Neural cell (in vitro differentiated cells): Measurements from ENCODE around the gene ARID3A. TPM values are rescaled to one million over a fixed set of nuclear protein-coding genes. Genes with fewer than 3 reads are reported as not detected.

Source experiments
- H2AFZ ChIP-seq: fragments of 200-600, 300-800 bp; sonication (generic), shearing (Covaris generic); 2 replicates; pipeline ENCODE4 v1.6.0; 2014; ENCODE audit warnings: low read depth, mild to moderate bottlenecking, antibody characterized with exemption, low read length, moderate library complexity
- H3F3A ChIP-seq: fragments of 200-600 bp; shearing (Covaris generic); 2 replicates; pipeline ENCODE4 v1.6.1; 2016; ENCODE audit warnings: mild to moderate bottlenecking, moderate library complexity, mixed read lengths, antibody characterized with exemption, low read length; ENCODE audit not compliant: insufficient read depth, poor library complexity, severe bottlenecking
- H3K27ac ChIP-seq: fragments of 200-600, 300-800 bp; sonication (generic), shearing (Covaris generic); 2 replicates; pipeline ENCODE4 v1.5.1; 2014; ENCODE audit warnings: mild to moderate bottlenecking, low read length, moderate library complexity
- H3K27me3 ChIP-seq: fragments of 300-800, 200-600 bp; sonication (generic), shearing (Covaris generic); 2 replicates; pipeline ENCODE4 v1.6.0; 2014; ENCODE audit warnings: mild to moderate bottlenecking, low read depth, low read length, moderate library complexity; ENCODE audit not compliant: insufficient read depth
- H3K36me3 ChIP-seq: fragments of 300-800, 200-600 bp; sonication (generic), shearing (Covaris generic); 2 replicates; pipeline ENCODE4 v1.5.1; 2014; ENCODE audit warnings: mild to moderate bottlenecking, antibody characterized with exemption, low read length, moderate library complexity; ENCODE audit not compliant: insufficient read depth
- H3K4me2 ChIP-seq: fragments of 300-800, 200-600 bp; sonication (generic), shearing (Covaris generic); 2 replicates; pipeline ENCODE4 v1.6.0; 2014; ENCODE audit warnings: mild to moderate bottlenecking, low read length
- H3K4me3 ChIP-seq: fragments of 300-800, 200-600 bp; sonication (generic), shearing (Covaris generic); 2 replicates; pipeline ENCODE4 v1.5.1; 2014; ENCODE audit warnings: mild to moderate bottlenecking, low read length, moderate library complexity
- H3K79me2 ChIP-seq: fragments of 200-600 bp; shearing (Covaris generic); replicated peaks from 2 replicates; pipeline ENCODE4 v1.6.0; 2014; ENCODE audit warnings: mild to moderate bottlenecking, low read length, moderate library complexity; ENCODE audit not compliant: insufficient read depth
- H3K9ac ChIP-seq: fragments of 300-800, 200-600 bp; sonication (generic), shearing (Covaris generic); 2 replicates; pipeline ENCODE4 v1.6.1; 2016; ENCODE audit warnings: mild to moderate bottlenecking, low read length, mixed read lengths
- H3K9me2 ChIP-seq: fragments of 200-600 bp; shearing (Covaris generic); 2 replicates; pipeline ENCODE4 v1.6.1; 2016; ENCODE audit warnings: mild to moderate bottlenecking, low read length, mixed read lengths; ENCODE audit not compliant: insufficient read depth
- H3K9me3 ChIP-seq: fragments of 200-600, 300-800 bp; sonication (generic), shearing (Covaris generic); 2 replicates; pipeline ENCODE4 v1.6.1; 2016; ENCODE audit warnings: mild to moderate bottlenecking, mixed run types, low read length, moderate library complexity, mixed read lengths
- H4K20me1 ChIP-seq: fragments of 200-600 bp; shearing (Covaris generic); 2 replicates; pipeline ENCODE4 v1.6.1; 2016; ENCODE audit warnings: mild to moderate bottlenecking, mixed run types; ENCODE audit not compliant: insufficient read depth
- CTCF ChIP-seq: fragments of 450-650 bp; IDR thresholded peaks from 2 replicates; pipeline ENCODE4 v1.5.1; 2014; ENCODE audit warnings: antibody characterized with exemption, mild to moderate bottlenecking, moderate library complexity; ENCODE audit not compliant: poor library complexity, severe bottlenecking
- EP300 ChIP-seq: fragments of 450-650 bp; conservative IDR thresholded peaks from 2 replicates; pipeline ENCODE4 v1.6.1; 2014; ENCODE audit warnings: antibody characterized with exemption, mild to moderate bottlenecking, moderate library complexity; ENCODE audit not compliant: poor library complexity, severe bottlenecking
- EZH2 ChIP-seq: fragments of 200-600, 300-800 bp; shearing (Covaris generic), sonication (generic); IDR thresholded peaks from 2 replicates; pipeline ENCODE4 v1.6.1; 2014; ENCODE audit warnings: antibody characterized with exemption, low read length, borderline replicate concordance, mild to moderate bottlenecking; ENCODE audit not compliant: insufficient read depth, poor library complexity, severe bottlenecking
- MXI1 ChIP-seq: fragments of 450-650 bp; conservative IDR thresholded peaks from 2 replicates; pipeline ENCODE4 v1.6.1; 2014; ENCODE audit warnings: antibody characterized with exemption, mild to moderate bottlenecking; ENCODE audit not compliant: poor library complexity, severe bottlenecking
- POLR2AphosphoS5 ChIP-seq: IDR thresholded peaks from 2 replicates; pipeline ENCODE4 v1.6.1; 2012
- RAD21 ChIP-seq: fragments of 450-650 bp; conservative IDR thresholded peaks from 2 replicates; pipeline ENCODE4 v1.6.1; 2014; ENCODE audit warnings: antibody characterized with exemption, mild to moderate bottlenecking, moderate library complexity
- REST ChIP-seq: IDR thresholded peaks from 2 replicates; pipeline ENCODE4 v1.6.1; 2012; ENCODE audit warnings: borderline replicate concordance
- SMC3 ChIP-seq: fragments of 450-650 bp; conservative IDR thresholded peaks from 2 replicates; pipeline ENCODE4 v1.6.1; 2014; ENCODE audit warnings: antibody characterized with exemption, mild to moderate bottlenecking, moderate library complexity; ENCODE audit not compliant: poor library complexity
- TAF1 ChIP-seq: IDR thresholded peaks from 2 replicates; pipeline ENCODE4 v1.6.1; 2012; ENCODE audit warnings: low read depth
- polyA plus RNA-seq: library from polyadenylated mRNA; depleted of rRNA; stranded (reverse); fragments of >200 nt; gene quantifications from 2 replicates; pipeline ENCODE4 v1.2.3, GENCODE V29; 2014

The ARID3A gene
- polyA plus RNA-seq, 1 donor from 2014 or later: 11.4 TPM

GRCh38 chr19:925087-925525 is 729 bp upstream of the ARID3A start:
- TF ChIP-seq MXI1: peak; percentile 45
- TF ChIP-seq EP300: no peak
- H2AFZ ChIP-seq: peak overlapping the region; percentile 21
- H3F3A ChIP-seq: no peaks in the 10 kb centered on the region
- no peak overlapping the region for H3K4me2 ChIP-seq
- H4K20me1 ChIP-seq: no peaks in the 10 kb centered on the region
- H3K9me3 ChIP-seq: no peaks in the 10 kb centered on the region
- peaks cover 11% of the 10 kb centered on the region for H3K79me2 ChIP-seq
- H3K4me3 ChIP-seq: peak overlapping the region; percentile 84
- peak overlapping the region; percentile 82 for H3K27ac ChIP-seq
- H3K9ac ChIP-seq: peak overlapping the region; percentile 85
- H3K36me3 ChIP-seq: no peaks in the 10 kb centered on the region
- H3K27me3 ChIP-seq: peaks cover 13% of the 10 kb centered on the region
- H3K9me2 ChIP-seq: no peaks in the 10 kb centered on the region

DNA sequence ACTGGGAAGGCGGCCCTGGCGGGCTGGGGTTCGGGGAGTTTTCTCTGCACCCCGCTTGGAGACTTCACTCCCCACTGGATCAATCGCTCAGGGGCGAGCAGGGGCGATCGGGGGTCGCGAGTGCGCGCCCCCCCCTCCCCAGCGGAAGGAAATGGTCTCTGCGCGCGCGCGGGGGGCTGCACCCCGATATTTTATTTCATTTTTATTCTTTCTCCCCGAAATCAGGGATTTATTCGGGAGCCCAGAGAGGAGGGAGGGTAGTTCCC is 421 bp downstream of the ARID3A start:
- no peak overlapping the region for H2AFZ ChIP-seq
- H3K9me2 ChIP-seq: no peaks in the 10 kb centered on the region
- H3K4me3 ChIP-seq: peak overlapping the region; percentile 84
- H3K79me2 ChIP-seq: peaks cover 11% of the 10 kb centered on the region
- peaks cover 2% of the 10 kb centered on the region for H3K27me3 ChIP-seq
- H3F3A ChIP-seq: no peaks in the 10 kb centered on the region
- no peaks in the 10 kb centered on the region for H4K20me1 ChIP-seq
- peak overlapping the region; percentile 60 for H3K27ac ChIP-seq
- H3K9ac ChIP-seq: peak overlapping the region; percentile 85
- H3K9me3 ChIP-seq: no peaks in the 10 kb centered on the region
- no peak overlapping the region for H3K4me2 ChIP-seq
- H3K36me3 ChIP-seq: no peaks in the 10 kb centered on the region
- TF ChIP-seq MXI1: no peak
- no peak for TF ChIP-seq SMC3
- no peak for TF ChIP-seq RAD21
- no peak for TF ChIP-seq EP300
- no peak for TF ChIP-seq POLR2AphosphoS5
- no peak for TF ChIP-seq TAF1
- TF ChIP-seq REST: no peak
- TF ChIP-seq CTCF: no peak
- TF ChIP-seq EZH2: no peak
